Measurements from ENCODE around the gene INTS6L.

GRCh38 chrX:135522132-135522530, 1.7 kb downstream of the INTS6L start:
- TF ChIP-seq CTCF (IDR thresholded peaks at IDR 0.05) = no peak
- TF ChIP-seq ZFX (IDR thresholded peaks at IDR 0.05; ENCODE audit: borderline replicate concordance) = no peak

Data from 22Rv1 (cell line).